Natural killer cell (primary cell): Measurements from ENCODE around the gene NAA16. TPM values are rescaled to one million over a fixed set of nuclear protein-coding genes. Genes with fewer than 3 reads are reported as not detected.
"Not testable (repeated sequence)": the region's sequence is repeated elsewhere in the genome, so short reads cannot be mapped to it uniquely, and the experiment has no call there.

Experiments used
- ATAC-seq, 3 donors: fragments of 150-1000 bp in 2 of 3; fragments of 200-7000 bp in 1 of 3; cut with Tn5 transposase; 1 replicate in 1 of 3; 2 replicates in 2 of 3; pipeline ENCODE4 v1.10.0; 2021; ENCODE audit warnings: mild to moderate bottlenecking in 2 of 3, moderate library complexity in 2 of 3
- DNase-seq, 2 donors: peaks; one replicate each; pipeline versions ENCODE4 v3.0.0 to v3.0.0-alpha.2; 2013 to 2021; ENCODE audit warnings: mixed read lengths in 1 of 2
- H3K27ac ChIP-seq: one replicate; pipeline ENCODE4 v1.5.1; 2013; ENCODE audit warnings: mild to moderate bottlenecking, low read length
- H3K27me3 ChIP-seq: one replicate; pipeline ENCODE4 v1.6.1; 2013; ENCODE audit warnings: low read length; ENCODE audit not compliant: control insufficient read depth, insufficient read depth
- H3K36me3 ChIP-seq: one replicate; pipeline ENCODE4 v1.6.1; 2013; ENCODE audit warnings: low read length; ENCODE audit not compliant: control insufficient read depth, insufficient read depth
- H3K4me1 ChIP-seq: one replicate; pipeline ENCODE4 v1.6.1; 2013; ENCODE audit warnings: low read length; ENCODE audit not compliant: control insufficient read depth, insufficient read depth
- H3K4me3 ChIP-seq: one replicate; pipeline ENCODE4 v1.5.1; 2013; ENCODE audit warnings: low read length
- H3K9me3 ChIP-seq: one replicate; pipeline ENCODE4 v1.6.1; 2013; ENCODE audit warnings: low read length; ENCODE audit not compliant: control insufficient read depth, insufficient read depth
- H3K27ac Mint-ChIP-seq, 2 donors: one replicate each; pipeline ENCODE4 v1.8.0; 2022; ENCODE audit warnings: mild to moderate bottlenecking in 2 of 2, mixed read lengths in 2 of 2, moderate library complexity in 1 of 2
- H3K27me3 Mint-ChIP-seq, 2 donors: one replicate each; pipeline ENCODE4 v1.8.0; 2022; ENCODE audit warnings: low read depth in 2 of 2, mixed read lengths in 2 of 2
- H3K36me3 Mint-ChIP-seq: one replicate; pipeline ENCODE4 v1.8.0; 2022; ENCODE audit warnings: mixed read lengths
- H3K4me1 Mint-ChIP-seq, 2 donors: one replicate each; pipeline ENCODE4 v1.8.0; 2022; ENCODE audit warnings: mixed read lengths in 2 of 2
- H3K4me3 Mint-ChIP-seq: one replicate; pipeline ENCODE4 v1.8.0; 2022; ENCODE audit warnings: mild to moderate bottlenecking, moderate library complexity, mixed read lengths
- H3K9me3 Mint-ChIP-seq, 2 donors: one replicate each; pipeline ENCODE4 v1.8.0; 2022; ENCODE audit warnings: mixed read lengths in 2 of 2
- CTCF ChIP-seq: fragments of 200-600 bp; IDR thresholded peaks from one replicate; pipeline ENCODE4 v1.8.0; 2022; ENCODE audit warnings: antibody characterized with exemption
- WGBS: methylation state at CpG from one replicate; pipeline ENCODE4 v1.1.7; 2013; ENCODE audit warnings: missing lambda C conversion rate; ENCODE audit not compliant: insufficient coverage; 5-methylcytosine and 5-hydroxymethylcytosine counted together
- intact Hi-C: fragments of 100-400 bp; cut with micrococcal nuclease; formaldehyde crosslinking; loops from one replicate; pipeline ENCODE4 v1.14.2; 2022
- total RNA-seq, 4 donors: library from RNA; stranded (reverse); fragments of 120-200 nt in 1 of 4; gene quantifications; one replicate each; pipeline versions ENCODE4 v1.2.3 to v1.2.4, GENCODE V29; 2013 to 2022

Gene NAA16
- total RNA-seq, 3 donors from 2014 or later (not counting 1 experiment from before 2014, with no cell fraction given): 49.4 to 55.3 (median 53.1) TPM

- Histone ChIP-seq H3K27ac (no peak overlapping the region), H3K4me3 (no peak overlapping the region), H3K9me3 (no peaks in the 10 kb centered on the region), H3K27me3 (no peaks in the 10 kb centered on the region), H3K36me3 (no peaks in the 10 kb centered on the region), H3K4me1 (no peaks in the 10 kb centered on the region)
- ATAC-seq: no peak
- no peaks in the 10 kb centered on the region for H3K9me3 Mint-ChIP-seq
- H3K4me3 Mint-ChIP-seq: no peak overlapping the region
- no peaks in the 10 kb centered on the region for H3K36me3 Mint-ChIP-seq
- H3K27ac Mint-ChIP-seq: no peak overlapping the region
- TF ChIP-seq CTCF: no peak
- no peak for DNase-seq
- no peaks in the 10 kb centered on the region for H3K4me1 Mint-ChIP-seq
- WGBS: 86% methylated on average over 2 of the region's 2 CpGs
- H3K27me3 Mint-ChIP-seq: peaks cover 0 to 8% of the 10 kb centered on the region in 2 donors
- intact Hi-C loops: no loop called here
Measured at GRCh38 chr13:41418731-41419130, 107.7 kb downstream of the NAA16 start.

- DNase-seq (no peak), ATAC-seq (no peak)
- TF ChIP-seq CTCF: no peak
- Histone ChIP-seq H3K27me3 (no peaks in the 10 kb centered on the region), H3K4me3 (no peak overlapping the region), H3K4me1 (no peaks in the 10 kb centered on the region), H3K27ac (no peak overlapping the region), H3K9me3 (no peaks in the 10 kb centered on the region), H3K36me3 (no peaks in the 10 kb centered on the region)
- Mint-ChIP-seq H3K27ac (no peak overlapping the region), H3K4me1 (no peaks in the 10 kb centered on the region), H3K4me3 (no peak overlapping the region), H3K27me3 (peaks cover 0 to 8% of the 10 kb centered on the region in 2 donors), H3K36me3 (no peaks in the 10 kb centered on the region), H3K9me3 (no peaks in the 10 kb centered on the region)
- 90% methylated on average over 1 of the region's 1 CpG for WGBS
- intact Hi-C loops: no loop called here
Measured at GRCh38 chr13:41419206-41419605, 108.1 kb downstream of the NAA16 start.

- Mint-ChIP-seq H3K27me3 (peaks cover 0 to 8% of the 10 kb centered on the region in 2 donors), H3K4me1 (no peaks in the 10 kb centered on the region), H3K27ac (no peak overlapping the region), H3K36me3 (no peaks in the 10 kb centered on the region), H3K4me3 (no peak overlapping the region), H3K9me3 (no peaks in the 10 kb centered on the region)
- 92% methylated on average over 3 of the region's 4 CpGs for WGBS
- Histone ChIP-seq H3K9me3 (no peaks in the 10 kb centered on the region), H3K27me3 (no peaks in the 10 kb centered on the region), H3K4me3 (no peak overlapping the region), H3K4me1 (no peaks in the 10 kb centered on the region), H3K27ac (no peak overlapping the region), H3K36me3 (no peaks in the 10 kb centered on the region)
- TF ChIP-seq CTCF: no peak
- DNase-seq (no peak), ATAC-seq (no peak)
- intact Hi-C loops: no loop called here
Measured at GRCh38 chr13:41420146-41420545, 109.1 kb downstream of the NAA16 start.

- H3K9me3 ChIP-seq, H3K4me3 Mint-ChIP-seq, H3K9me3 Mint-ChIP-seq, DNase-seq, H3K27ac Mint-ChIP-seq, H3K36me3 Mint-ChIP-seq, H3K36me3 ChIP-seq, ATAC-seq, intact Hi-C loops, H3K4me1 ChIP-seq, H3K27me3 ChIP-seq, H3K4me3 ChIP-seq, H3K4me1 Mint-ChIP-seq, H3K27ac ChIP-seq: not testable (repeated sequence)
- WGBS: 87% methylated on average over 6 of the region's 6 CpGs
- peaks cover 6 to 14% of the 10 kb centered on the region in 2 donors for H3K27me3 Mint-ChIP-seq
Measured at GRCh38 chr13:41421330-41421729, 110.3 kb downstream of the NAA16 start.

GRCh38 chr13:41421983-41422382 is 110.9 kb downstream of the NAA16 start:
- H3K4me1 Mint-ChIP-seq, H3K9me3 ChIP-seq, H3K9me3 Mint-ChIP-seq, H3K36me3 ChIP-seq, H3K27ac ChIP-seq, DNase-seq, H3K4me3 Mint-ChIP-seq, ATAC-seq, H3K27ac Mint-ChIP-seq, intact Hi-C loops, H3K27me3 ChIP-seq, H3K4me3 ChIP-seq, H3K4me1 ChIP-seq, H3K36me3 Mint-ChIP-seq: not testable (repeated sequence)
- H3K27me3 Mint-ChIP-seq: peaks cover 6 to 14% of the 10 kb centered on the region in 2 donors
- 92% methylated on average over 7 of the region's 7 CpGs for WGBS

- H3K9me3 Mint-ChIP-seq, DNase-seq, H3K9me3 ChIP-seq, H3K36me3 Mint-ChIP-seq, H3K27ac Mint-ChIP-seq, H3K27ac ChIP-seq, ATAC-seq, H3K4me1 ChIP-seq, H3K36me3 ChIP-seq, H3K27me3 ChIP-seq, H3K4me1 Mint-ChIP-seq, H3K4me3 ChIP-seq, intact Hi-C loops, H3K4me3 Mint-ChIP-seq: not testable (repeated sequence)
- peaks cover 11 to 22% of the 10 kb centered on the region in 2 donors for H3K27me3 Mint-ChIP-seq
- 85% methylated on average over 13 of the region's 13 CpGs for WGBS
Measured at GRCh38 chr13:41423259-41423658, 112.2 kb downstream of the NAA16 start.
